Neural progenitor cell (in vitro differentiated cells): Measurements from ENCODE around the gene UBTD2.

ENCODE experiments used
- CTCF ChIP-seq: fragments of 200-600 bp; sonication (generic); IDR thresholded peaks from 2 replicates; pipeline ENCODE4 v1.5.1; 2017; ENCODE audit warnings: antibody characterized with exemption, mild to moderate bottlenecking
- EZH2 ChIP-seq: fragments of 200-600 bp; sonication (generic); IDR thresholded peaks from 2 replicates; pipeline ENCODE4 v1.6.1; 2017; ENCODE audit warnings: antibody characterized with exemption, mild to moderate bottlenecking, moderate library complexity
- EZH2phosphoT487 ChIP-seq: fragments of 200-600 bp; sonication (generic); IDR thresholded peaks from 2 replicates; pipeline ENCODE4 v1.6.1; 2017; ENCODE audit warnings: antibody characterized with exemption

- no peak for TF ChIP-seq CTCF
- no peak for TF ChIP-seq EZH2
- no peak for TF ChIP-seq EZH2phosphoT487
These were observed 38.0 kb upstream of the UBTD2 start for GRCh38 chr5:172321593-172321992.
